Measurements from ENCODE around the gene MOB4.
"Not testable (repeated sequence)": the region's sequence is repeated elsewhere in the genome, so short reads cannot be mapped to it uniquely, and the experiment has no call there.

Gene MOB4

GRCh38 chr2:197480165-197481036, 35.5 kb upstream of the MOB4 start:
- Histone ChIP-seq H3K79me2 (ENCODE audit: insufficient read depth, low read length) (no peaks in the 10 kb centered on the region), H3K9me3 (ENCODE audit: insufficient read depth, low read depth, low read length) (no peaks in the 10 kb centered on the region; the same call in 1 of the 2 replicates), H3F3A (ENCODE audit: low read depth) (peaks cover 3% of the 10 kb centered on the region; the same call in 1 of the 2 replicates), H4K20me1 (ENCODE audit: insufficient read depth, low read length, poor library complexity, severe bottlenecking) (no peaks in the 10 kb centered on the region), H3K36me3 (ENCODE audit: insufficient read depth, low read length) (peaks cover 24% of the 10 kb centered on the region; the same call in 1 of the 2 replicates), H3K9ac (ENCODE audit: low read depth, low read length, poor library complexity, severe bottlenecking) (no peak overlapping the region), H3K9me2 (replicated peaks; ENCODE audit: low read depth, low read length) (no peaks in the 10 kb centered on the region), H2AFZ (ENCODE audit: low read length) (no peak overlapping the region), H3K27me3 (ENCODE audit: insufficient read depth, low read length, poor library complexity, severe bottlenecking) (no peaks in the 10 kb centered on the region), H3K4me2 (ENCODE audit: low read depth, low read length, poor library complexity, severe bottlenecking) (no peak overlapping the region), H3K4me3 (ENCODE audit: low read length, poor library complexity, severe bottlenecking) (no peak overlapping the region), H3K4me1 (ENCODE audit: insufficient read depth, low read length, poor library complexity, severe bottlenecking) (no peaks in the 10 kb centered on the region)
- TF ChIP-seq, protein P1, sequence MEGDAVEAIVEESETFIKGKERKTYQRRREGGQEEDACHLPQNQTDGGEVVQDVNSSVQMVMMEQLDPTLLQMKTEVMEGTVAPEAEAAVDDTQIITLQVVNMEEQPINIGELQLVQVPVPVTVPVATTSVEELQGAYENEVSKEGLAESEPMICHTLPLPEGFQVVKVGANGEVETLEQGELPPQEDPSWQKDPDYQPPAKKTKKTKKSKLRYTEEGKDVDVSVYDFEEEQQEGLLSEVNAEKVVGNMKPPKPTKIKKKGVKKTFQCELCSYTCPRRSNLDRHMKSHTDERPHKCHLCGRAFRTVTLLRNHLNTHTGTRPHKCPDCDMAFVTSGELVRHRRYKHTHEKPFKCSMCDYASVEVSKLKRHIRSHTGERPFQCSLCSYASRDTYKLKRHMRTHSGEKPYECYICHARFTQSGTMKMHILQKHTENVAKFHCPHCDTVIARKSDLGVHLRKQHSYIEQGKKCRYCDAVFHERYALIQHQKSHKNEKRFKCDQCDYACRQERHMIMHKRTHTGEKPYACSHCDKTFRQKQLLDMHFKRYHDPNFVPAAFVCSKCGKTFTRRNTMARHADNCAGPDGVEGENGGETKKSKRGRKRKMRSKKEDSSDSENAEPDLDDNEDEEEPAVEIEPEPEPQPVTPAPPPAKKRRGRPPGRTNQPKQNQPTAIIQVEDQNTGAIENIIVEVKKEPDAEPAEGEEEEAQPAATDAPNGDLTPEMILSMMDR (conservative IDR thresholded peaks at IDR 0.05; ENCODE audit: low read length) = no peak
- TF ChIP-seq EZH2phosphoT487 (IDR thresholded peaks at IDR 0.05; ENCODE audit: borderline replicate concordance) = no peak

GRCh38 chr2:197484248-197484647, 31.6 kb upstream of the MOB4 start:
- H2AFZ ChIP-seq (ENCODE audit: low read length); H3K9me3 ChIP-seq (ENCODE audit: insufficient read depth, low read depth, low read length); H3K27me3 ChIP-seq (ENCODE audit: insufficient read depth, low read length, poor library complexity, severe bottlenecking); H3K79me2 ChIP-seq (ENCODE audit: insufficient read depth, low read length); H3K4me3 ChIP-seq (ENCODE audit: low read length, poor library complexity, severe bottlenecking); H3K9ac ChIP-seq (ENCODE audit: low read depth, low read length, poor library complexity, severe bottlenecking); H4K20me1 ChIP-seq (ENCODE audit: insufficient read depth, low read length, poor library complexity, severe bottlenecking); H3K4me2 ChIP-seq (ENCODE audit: low read depth, low read length, poor library complexity, severe bottlenecking); H3K9me2 ChIP-seq (replicated peaks; ENCODE audit: low read depth, low read length); H3K4me1 ChIP-seq (ENCODE audit: insufficient read depth, low read length, poor library complexity, severe bottlenecking); H3F3A ChIP-seq (ENCODE audit: low read depth): not testable (repeated sequence)
- H3K36me3 ChIP-seq (ENCODE audit: insufficient read depth, low read length) = peaks cover 35% of the 10 kb centered on the region

GRCh38 chr2:197486175-197486574, 29.7 kb upstream of the MOB4 start:
- Histone ChIP-seq H2AFZ (ENCODE audit: low read length) (no peak overlapping the region), H3K4me2 (ENCODE audit: low read depth, low read length, poor library complexity, severe bottlenecking) (no peak overlapping the region), H4K20me1 (ENCODE audit: insufficient read depth, low read length, poor library complexity, severe bottlenecking) (peaks cover 28% of the 10 kb centered on the region), H3F3A (ENCODE audit: low read depth) (peaks cover 7% of the 10 kb centered on the region; the same call in 1 of the 2 replicates), H3K4me3 (ENCODE audit: low read length, poor library complexity, severe bottlenecking) (no peak overlapping the region), H3K36me3 (ENCODE audit: insufficient read depth, low read length) (peaks cover 54% of the 10 kb centered on the region), H3K4me1 (ENCODE audit: insufficient read depth, low read length, poor library complexity, severe bottlenecking) (no peaks in the 10 kb centered on the region), H3K79me2 (ENCODE audit: insufficient read depth, low read length) (peaks cover 23% of the 10 kb centered on the region), H3K9me2 (replicated peaks; ENCODE audit: low read depth, low read length) (no peaks in the 10 kb centered on the region), H3K9ac (ENCODE audit: low read depth, low read length, poor library complexity, severe bottlenecking) (no peak overlapping the region), H3K27me3 (ENCODE audit: insufficient read depth, low read length, poor library complexity, severe bottlenecking) (no peaks in the 10 kb centered on the region), H3K9me3 (ENCODE audit: insufficient read depth, low read depth, low read length) (no peaks in the 10 kb centered on the region; the same call in 1 of the 2 replicates)
- no peak for TF ChIP-seq EZH2phosphoT487 (IDR thresholded peaks at IDR 0.05; ENCODE audit: borderline replicate concordance)
- TF ChIP-seq, protein P1 (conservative IDR thresholded peaks at IDR 0.05; ENCODE audit: low read length) = no peak

Data from Loucy (cell line).